Measurements from ENCODE around the gene ATP8A2. TPM values are rescaled to one million over a fixed set of nuclear protein-coding genes. Genes with fewer than 3 reads are reported as not detected.

ATP8A2 gene
- 10 to 100 TPM in 1 of 4 donors, 1 to 10 TPM in 1, under 1 TPM in 2; 0.18 to 11.6 (median 1.8) TPM for total RNA-seq

DNA sequence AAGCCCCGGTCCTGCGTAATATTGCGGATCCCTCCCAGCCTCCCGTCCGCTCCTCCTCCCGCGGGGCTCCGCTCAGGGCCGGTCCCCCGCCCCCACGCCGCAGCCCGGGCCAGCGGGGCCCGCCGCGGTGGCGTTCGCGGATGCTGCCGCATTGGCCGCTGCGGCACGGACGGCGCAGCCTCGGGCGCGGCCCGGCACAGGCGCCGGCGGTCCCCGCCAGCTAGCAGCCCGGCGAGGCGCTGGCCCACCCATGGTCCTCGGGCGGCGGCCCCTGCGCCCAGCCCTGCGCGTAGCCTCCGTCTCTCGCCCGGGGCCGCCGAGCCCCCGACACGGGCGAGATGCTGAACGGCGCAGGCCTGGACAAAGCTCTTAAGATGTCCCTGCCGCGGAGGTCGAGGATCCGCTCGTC, at the start of gene ATP8A2:
Gene ATP8A2 (plus strand): TSS at position 100 of the 409 bp plus-strand sequence. CDS start 239 bp downstream, at position 339.
- peaks cover 0 to 8% of the 10 kb centered on the region in 2 donors for H3K27me3 ChIP-seq

GRCh38 chr13:25324100-25324499, 47.7 kb upstream of the ATP8A2 start:
- no peak overlapping the region for H3K4me3 ChIP-seq
- no peaks in the 10 kb centered on the region for H3K9me3 ChIP-seq

More for the DNA sequence above, at the start of gene ATP8A2:
- DNase-seq, result no peak
- Histone ChIP-seq H3K4me3 (peak within 1 kb of the TSS in 3 of 4 donors; percentile 27 to 42 (median 37)), H3K4me1 (peaks cover 0 to 7% (median 3%) of the 10 kb centered on the region in 4 donors), H3K27ac (no peak within 1 kb of the TSS), H3K9me3 (no peaks in the 10 kb centered on the region), H3K36me3 (no peaks in the 10 kb centered on the region)
- TF ChIP-seq, protein P1, sequence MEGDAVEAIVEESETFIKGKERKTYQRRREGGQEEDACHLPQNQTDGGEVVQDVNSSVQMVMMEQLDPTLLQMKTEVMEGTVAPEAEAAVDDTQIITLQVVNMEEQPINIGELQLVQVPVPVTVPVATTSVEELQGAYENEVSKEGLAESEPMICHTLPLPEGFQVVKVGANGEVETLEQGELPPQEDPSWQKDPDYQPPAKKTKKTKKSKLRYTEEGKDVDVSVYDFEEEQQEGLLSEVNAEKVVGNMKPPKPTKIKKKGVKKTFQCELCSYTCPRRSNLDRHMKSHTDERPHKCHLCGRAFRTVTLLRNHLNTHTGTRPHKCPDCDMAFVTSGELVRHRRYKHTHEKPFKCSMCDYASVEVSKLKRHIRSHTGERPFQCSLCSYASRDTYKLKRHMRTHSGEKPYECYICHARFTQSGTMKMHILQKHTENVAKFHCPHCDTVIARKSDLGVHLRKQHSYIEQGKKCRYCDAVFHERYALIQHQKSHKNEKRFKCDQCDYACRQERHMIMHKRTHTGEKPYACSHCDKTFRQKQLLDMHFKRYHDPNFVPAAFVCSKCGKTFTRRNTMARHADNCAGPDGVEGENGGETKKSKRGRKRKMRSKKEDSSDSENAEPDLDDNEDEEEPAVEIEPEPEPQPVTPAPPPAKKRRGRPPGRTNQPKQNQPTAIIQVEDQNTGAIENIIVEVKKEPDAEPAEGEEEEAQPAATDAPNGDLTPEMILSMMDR (IDR thresholded peaks at IDR 0.05), result no peak
- TF ChIP-seq POLR2A (IDR thresholded peaks at IDR 0.05), result no peak

DNA sequence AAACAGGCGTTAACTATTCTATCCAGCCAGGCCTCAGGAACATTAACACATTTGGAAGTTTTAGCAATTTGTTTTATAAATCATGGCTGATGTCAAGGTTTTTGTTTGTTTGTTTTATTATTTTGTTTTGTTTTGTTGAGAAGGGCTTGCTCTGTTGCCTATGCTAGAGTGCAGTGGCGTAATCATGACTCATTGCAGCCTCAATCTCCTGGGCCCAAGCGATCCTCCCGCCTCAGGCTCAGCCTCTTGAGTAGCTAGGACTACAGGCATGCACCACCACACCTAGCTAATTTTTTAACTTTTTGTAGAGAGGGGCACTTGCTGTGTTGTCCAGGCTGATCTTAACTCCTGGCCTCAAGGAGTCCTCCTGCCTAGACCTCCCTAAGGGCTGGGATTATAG, 42.1 kb upstream of the ATP8A2 start:
- no peak overlapping the region for H3K27ac ChIP-seq
- no peak for DNase-seq
- no peaks in the 10 kb centered on the region for H3K9me3 ChIP-seq
- H3K4me3 ChIP-seq, result no peak overlapping the region
- H3K4me1 ChIP-seq, result no peaks in the 10 kb centered on the region
- H3K36me3 ChIP-seq, result peaks cover 0 to 82% (median 0%) of the 10 kb centered on the region in 3 donors
- no peak for TF ChIP-seq POLR2A (IDR thresholded peaks at IDR 0.05)
- TF ChIP-seq, protein P1 (IDR thresholded peaks at IDR 0.05), result no peak
- no peaks in the 10 kb centered on the region for H3K27me3 ChIP-seq

More at GRCh38 chr13:25324100-25324499, 47.7 kb upstream of the ATP8A2 start:
- Histone ChIP-seq H3K4me1 (no peaks in the 10 kb centered on the region), H3K27ac (no peak overlapping the region), H3K27me3 (no peaks in the 10 kb centered on the region), H3K36me3 (peaks cover 0 to 82% (median 0%) of the 10 kb centered on the region in 3 donors)
- TF ChIP-seq, protein P1 (IDR thresholded peaks at IDR 0.05), result no peak
- no peak for TF ChIP-seq POLR2A (IDR thresholded peaks at IDR 0.05)
- no peak for DNase-seq

DNA sequence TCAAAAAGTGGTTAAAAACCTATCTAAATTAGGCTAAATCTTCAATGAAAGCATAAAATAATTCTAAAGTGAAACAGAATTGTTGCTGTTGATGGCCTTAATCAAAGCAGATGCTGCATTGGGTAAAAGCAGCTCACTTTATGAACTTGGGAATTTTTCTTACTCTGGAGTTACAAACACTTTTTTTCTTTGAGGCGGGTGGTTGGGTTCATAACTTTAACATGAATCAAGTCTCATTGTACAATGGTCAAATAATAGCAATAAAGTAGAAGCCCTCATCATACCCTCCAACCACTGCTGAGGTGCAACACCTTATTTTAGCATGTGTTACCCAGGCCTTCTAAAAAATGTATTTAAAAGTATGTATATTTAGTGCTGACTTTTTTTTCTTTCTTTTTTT, 41.2 kb upstream of the ATP8A2 start:
- Histone ChIP-seq H3K27ac (no peak overlapping the region), H3K9me3 (no peaks in the 10 kb centered on the region), H3K4me3 (no peak overlapping the region), H3K27me3 (no peaks in the 10 kb centered on the region), H3K36me3 (peaks cover 0 to 77% (median 0%) of the 10 kb centered on the region in 3 donors), H3K4me1 (no peaks in the 10 kb centered on the region)
- DNase-seq, result no peak
- TF ChIP-seq, protein P1 (IDR thresholded peaks at IDR 0.05), result no peak
- no peak for TF ChIP-seq POLR2A (IDR thresholded peaks at IDR 0.05)

DNA sequence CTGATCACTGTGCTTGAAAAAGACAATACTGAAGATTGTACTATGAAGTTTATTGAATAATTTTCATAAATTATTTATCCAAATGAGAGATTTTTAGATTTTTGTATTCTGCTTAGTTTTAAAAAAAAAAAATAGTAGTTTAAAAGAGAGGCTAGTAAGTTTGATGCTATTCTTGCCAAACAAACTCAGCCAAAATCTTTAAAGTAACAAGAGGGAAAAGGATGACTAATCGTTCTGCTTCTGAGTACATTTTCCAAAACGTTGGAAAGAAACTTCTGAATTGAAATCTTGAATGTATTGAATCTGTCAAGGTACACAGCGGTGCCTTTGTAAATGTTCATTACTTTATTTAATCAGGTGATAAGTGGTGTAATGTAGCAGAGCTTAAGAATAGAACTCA, 35.9 kb upstream of the ATP8A2 start:
- TF ChIP-seq, protein P1 (IDR thresholded peaks at IDR 0.05), result no peak
- TF ChIP-seq POLR2A (IDR thresholded peaks at IDR 0.05), result no peak
- no peaks in the 10 kb centered on the region for H3K9me3 ChIP-seq
- H3K36me3 ChIP-seq, result peaks cover 0 to 43% (median 0%) of the 10 kb centered on the region in 3 donors
- H3K27me3 ChIP-seq, result no peaks in the 10 kb centered on the region
- no peak overlapping the region for H3K4me3 ChIP-seq
- no peak for DNase-seq
- H3K27ac ChIP-seq, result no peak overlapping the region
- H3K4me1 ChIP-seq, result no peaks in the 10 kb centered on the region
